GM18861 (cell line): ENCODE results near the gene HTR3C.
"Not testable (repeated sequence)": the region's sequence is repeated elsewhere in the genome, so short reads cannot be mapped to it uniquely, and the experiment has no call there.

Source experiments
- ATAC-seq: cut with Tn5 transposase; IDR thresholded peaks from one replicate; pipeline ENCODE4 v1.9.1; 2021; ENCODE audit not compliant: unreplicated experiment

The HTR3C gene

GRCh38 chr3:184052767-184053166, at the start of gene HTR3C:
HTR3C (plus strand) TSS chr3:184053047; CDS start chr3:184053081, 34 bp downstream.
- ATAC-seq = no peak

GRCh38 chr3:184003187-184003967, 49.5 kb upstream of the HTR3C start:
- no peak for ATAC-seq

DNA sequence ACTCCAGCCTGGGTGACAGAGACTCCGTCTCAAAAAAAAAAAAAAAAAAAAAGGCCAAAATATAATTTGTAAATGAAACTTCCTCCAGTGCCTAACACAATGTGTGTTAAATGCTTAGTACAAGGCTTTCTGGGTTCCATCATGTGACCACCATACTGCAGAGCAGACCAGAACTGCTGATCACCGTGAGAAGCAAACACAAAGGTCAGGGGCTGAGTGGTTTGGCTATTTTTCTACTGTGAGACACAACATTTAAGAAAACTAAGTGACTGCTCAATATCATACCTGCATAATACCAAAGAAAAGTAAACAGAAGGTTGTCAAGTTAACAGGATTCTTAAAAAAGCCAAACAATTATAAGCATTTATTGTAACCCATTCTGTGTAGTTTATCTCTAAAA, 48.4 kb upstream of the HTR3C start:
- no peak for ATAC-seq

DNA sequence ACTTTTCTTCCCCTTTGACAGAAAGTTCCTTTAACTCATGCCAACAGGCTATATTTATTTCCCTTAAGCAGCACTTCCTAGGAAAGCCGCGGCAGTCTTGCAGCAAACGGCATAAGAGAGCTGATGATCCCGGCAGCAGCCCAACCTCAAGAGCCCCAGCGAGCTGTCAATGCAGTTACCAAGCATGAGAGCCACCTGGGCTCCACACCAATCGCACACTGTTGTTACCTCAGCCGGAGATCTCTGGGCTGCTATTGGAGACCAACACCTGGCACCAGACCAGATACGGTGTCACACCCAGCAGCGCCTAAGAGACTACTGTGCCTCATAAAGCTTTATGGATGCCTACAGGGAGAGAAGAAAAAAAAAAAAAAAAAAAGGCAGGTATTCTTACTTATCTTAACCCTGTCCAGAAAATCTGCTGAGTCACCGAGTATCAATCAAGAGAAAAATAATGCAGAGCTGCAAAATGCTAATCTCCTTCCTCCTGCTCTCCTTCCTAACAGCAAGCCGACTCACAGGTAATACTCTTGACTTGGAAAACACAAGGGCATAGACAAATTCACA, 46.8 kb upstream of the HTR3C start:
- ATAC-seq = peak; percentile 71

- not testable (repeated sequence) for ATAC-seq
Measured at GRCh38 chr3:184007143-184007813, 45.6 kb upstream of the HTR3C start.

GRCh38 chr3:184008161-184008560, 44.7 kb upstream of the HTR3C start:
- no peak for ATAC-seq

GRCh38 chr3:184011230-184011876, 41.5 kb upstream of the HTR3C start:
- no peak for ATAC-seq

GRCh38 chr3:184011937-184012889, 40.6 kb upstream of the HTR3C start:
- ATAC-seq = no peak

GRCh38 chr3:184015381-184016019, 37.3 kb upstream of the HTR3C start:
- ATAC-seq = no peak

DNA sequence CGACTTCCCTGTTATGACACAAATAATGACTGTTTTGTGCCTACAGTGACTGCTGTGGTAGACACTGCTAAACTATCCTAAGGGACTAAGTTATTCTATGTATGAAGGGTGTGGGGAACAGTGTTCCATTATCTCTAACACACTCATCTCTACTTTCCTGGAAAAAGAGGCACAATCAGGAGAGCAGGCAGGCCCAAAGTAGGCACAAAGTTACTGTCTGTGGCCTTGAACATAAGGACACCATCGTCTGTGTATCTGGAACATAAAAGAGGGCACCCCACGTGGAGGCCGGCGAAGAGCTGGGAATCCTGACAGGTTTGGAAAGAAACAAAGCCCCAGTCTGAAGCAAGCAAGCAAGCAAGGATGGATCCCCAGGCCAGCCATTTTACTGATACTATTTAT, 36.7 kb upstream of the HTR3C start:
- ATAC-seq = no peak

- ATAC-seq = peak; percentile 35
Measured at GRCh38 chr3:184016811-184017671, 35.8 kb upstream of the HTR3C start.

DNA sequence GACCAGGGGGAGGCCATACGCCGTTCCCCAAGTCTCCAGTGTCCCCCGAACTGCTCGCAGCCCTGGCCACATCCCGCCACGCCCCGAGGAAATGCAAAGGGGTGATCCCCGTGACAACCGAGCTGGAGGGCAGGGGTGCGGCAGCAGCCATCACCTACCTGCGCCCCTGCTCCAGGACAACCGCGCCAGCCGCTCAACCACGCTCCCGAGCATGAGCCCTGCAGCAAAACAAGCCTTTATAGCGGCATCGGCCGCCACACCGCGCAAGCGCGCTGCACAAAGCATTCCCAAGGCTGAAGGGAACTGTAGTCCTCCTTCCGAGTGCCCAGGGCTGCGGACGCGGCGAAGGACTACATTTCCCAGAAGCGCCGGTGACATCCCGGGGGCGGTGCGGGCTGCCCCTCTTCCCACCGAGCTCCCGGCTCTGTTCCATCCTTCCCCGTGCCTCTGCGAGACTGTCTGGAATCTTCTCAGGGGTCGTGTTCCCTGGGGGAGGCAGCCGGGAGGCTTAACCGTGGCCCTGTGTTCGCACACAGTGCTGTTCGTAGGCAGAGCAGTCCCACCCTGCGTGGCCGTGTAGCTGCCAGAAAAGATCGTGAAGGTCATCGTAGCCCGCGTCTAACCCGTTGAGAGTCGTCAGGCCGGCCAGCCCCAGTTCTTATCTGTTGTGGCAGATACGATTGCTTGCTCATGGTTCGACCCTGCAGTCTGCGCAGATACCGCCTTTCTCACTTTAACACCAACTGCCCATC, 35.0 kb upstream of the HTR3C start, which contains the start of gene ABCC5:
ABCC5 (minus strand) TSS at position 213 of the 752 bp plus-strand sequence. CDS start 3,492 bp downstream, outside the sequence.
- ATAC-seq = peak; percentile 95

DNA sequence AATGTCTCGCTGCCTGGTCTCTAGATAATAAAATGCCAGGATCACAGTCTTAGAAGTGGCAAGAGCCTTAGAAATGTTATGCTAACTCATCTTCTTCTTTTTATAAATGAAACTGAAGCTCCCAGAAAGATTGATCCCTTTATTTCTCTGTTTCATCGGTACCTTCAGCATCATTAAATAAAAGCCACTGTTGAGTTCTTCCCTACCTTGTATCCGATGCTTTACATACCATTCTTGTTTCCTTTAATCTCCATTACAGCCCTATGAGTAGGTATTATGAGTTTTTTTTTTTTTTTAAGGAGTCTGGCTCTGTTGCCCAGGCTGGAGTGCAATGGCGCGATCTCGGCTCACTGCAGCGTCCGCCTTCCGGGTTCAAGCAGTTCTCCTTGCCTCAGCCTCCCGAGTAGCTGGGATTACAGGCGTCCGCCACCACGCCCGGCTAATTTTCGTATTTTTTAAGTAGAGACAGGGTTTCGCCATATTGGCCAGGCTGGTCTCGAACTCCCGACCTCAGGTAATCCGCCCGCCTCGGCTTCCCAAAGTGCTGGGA, 34.3 kb upstream of the HTR3C start:
- ATAC-seq = no peak

DNA sequence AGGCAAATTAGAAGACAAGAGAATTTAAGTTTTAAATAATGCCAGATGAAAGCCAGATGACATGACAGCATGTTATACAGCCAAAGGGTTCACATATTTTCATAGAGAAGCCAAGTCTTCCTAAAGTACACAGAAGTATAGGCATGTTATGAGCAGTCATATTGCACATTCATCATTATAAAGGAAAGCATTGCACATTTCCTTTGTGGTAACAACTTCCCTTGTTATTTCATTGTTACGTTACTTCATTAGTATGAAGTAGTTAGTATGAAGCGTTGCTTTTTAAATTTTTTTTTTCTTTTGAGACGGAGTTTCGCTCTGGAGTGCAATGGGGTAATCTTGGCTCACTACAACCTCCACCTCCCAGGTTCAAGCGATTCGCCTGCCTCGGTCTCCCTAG, 30.5 kb upstream of the HTR3C start:
- no peak for ATAC-seq

DNA sequence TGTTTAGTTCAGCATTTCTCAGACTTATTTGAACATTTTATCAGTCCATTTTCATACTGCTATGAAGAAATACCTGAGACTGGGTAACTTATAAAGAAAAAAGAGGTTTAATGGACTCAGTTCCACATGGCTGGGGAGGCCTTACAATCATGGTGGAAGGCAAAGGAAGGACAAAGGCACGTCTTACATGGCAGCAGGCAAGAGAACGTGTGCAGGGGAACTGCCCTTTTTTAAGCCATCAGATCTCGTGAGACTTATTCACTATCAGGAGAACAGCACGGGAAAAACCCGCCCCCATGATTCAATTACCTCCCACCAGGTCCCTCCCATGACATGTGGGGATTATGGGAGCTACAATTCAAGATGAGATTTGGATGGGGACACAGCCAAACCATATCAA, 27.6 kb upstream of the HTR3C start:
- ATAC-seq = not testable (repeated sequence)

GRCh38 chr3:184028275-184028890, 24.5 kb upstream of the HTR3C start:
- ATAC-seq = not testable (repeated sequence)

GRCh38 chr3:184029443-184029842, 23.4 kb upstream of the HTR3C start:
- ATAC-seq = no peak
